Common myeloid progenitor, CD34-positive (primary cell): ENCODE results near the gene PHACTR1. TPM values are rescaled to one million over a fixed set of nuclear protein-coding genes. Genes with fewer than 3 reads are reported as not detected.
A peak's percentile ranks its signal among the peaks of the same experiment; 100 is the strongest.

Source experiments
- CTCF ChIA-PET: fragments of 350-600 bp; sonication (Branson Sonifier 250); formaldehyde crosslinking; loops from one replicate; lab custom pipeline; 2021; ENCODE audit warnings: antibody characterized with exemption; lab: Charles Lee
- POLR2A ChIA-PET: fragments of 350-600 bp; sonication (Branson Sonifier 250); formaldehyde crosslinking; loops from one replicate; lab custom pipeline; 2021; ENCODE audit warnings: antibody characterized with exemption; lab: Charles Lee
- DNase-seq, 3 donors: peaks; one replicate each; pipeline versions ENCODE4 v3.0.0 to v3.0.0-alpha.2; 2013
- H3K27ac ChIP-seq, 2 experiments: 1 replicate in 1 of 2; 2 replicates in 1 of 2; pipeline ENCODE4 v1.7.0; 2013; ENCODE audit warnings: inconsistent platforms in 2 of 2, low read length in 2 of 2, mild to moderate bottlenecking in 2 of 2, low read depth in 1 of 2, moderate library complexity in 1 of 2; ENCODE audit not compliant: severe bottlenecking in 2 of 2, insufficient read depth in 1 of 2, poor library complexity in 1 of 2
- H3K27me3 ChIP-seq, 5 experiments: replicated peaks in 2 of 5; 1 replicate in 3 of 5; 2 replicates in 2 of 5; pipeline versions ENCODE4 v1.6.1 to v1.7.0; 2013; ENCODE audit warnings: low read length in 4 of 5, mild to moderate bottlenecking in 2 of 5, moderate library complexity in 2 of 5, inconsistent platforms in 1 of 5; ENCODE audit not compliant: insufficient read depth in 5 of 5, control insufficient read depth in 4 of 5
- H3K36me3 ChIP-seq, 4 experiments: 1 replicate in 2 of 4; 2 replicates in 2 of 4; pipeline versions ENCODE4 v1.6.1 to v1.7.0; 2013; ENCODE audit warnings: low read length in 3 of 4, control low read depth in 1 of 4, mild to moderate bottlenecking in 1 of 4; ENCODE audit not compliant: control insufficient read depth in 4 of 4, insufficient read depth in 4 of 4
- H3K4me1 ChIP-seq, 4 experiments: 1 replicate in 3 of 4; 2 replicates in 1 of 4; pipeline versions ENCODE4 v1.6.1 to v1.7.1; 2013; ENCODE audit warnings: low read length in 3 of 4, mild to moderate bottlenecking in 3 of 4, control low read depth in 1 of 4, inconsistent platforms in 1 of 4, moderate library complexity in 1 of 4; ENCODE audit not compliant: control insufficient read depth in 4 of 4, insufficient read depth in 4 of 4; ENCODE audit errors: control extremely low read depth in 1 of 4
- H3K4me3 ChIP-seq, 7 experiments: 1 replicate in 4 of 7; 2 replicates in 3 of 7; pipeline versions ENCODE4 v1.5.1 to v1.7.0; 2013; ENCODE audit warnings: mild to moderate bottlenecking in 7 of 7, low read length in 6 of 7, moderate library complexity in 6 of 7, inconsistent platforms in 2 of 7, low read depth in 2 of 7, control low read depth in 1 of 7; ENCODE audit not compliant: insufficient read depth in 4 of 7, control insufficient read depth in 1 of 7; ENCODE audit errors: extremely low read depth in 1 of 7
- H3K9me3 ChIP-seq, 5 experiments: 1 replicate in 4 of 5; 2 replicates in 1 of 5; pipeline versions ENCODE4 v1.6.1 to v1.7.1; 2013; ENCODE audit warnings: low read length in 4 of 5, mild to moderate bottlenecking in 2 of 5, inconsistent platforms in 1 of 5, low read depth in 1 of 5, moderate library complexity in 1 of 5; ENCODE audit not compliant: control insufficient read depth in 4 of 5, insufficient read depth in 2 of 5; ENCODE audit errors: control extremely low read depth in 1 of 5
- WGBS: methylation state at CpG from one replicate; pipeline ENCODE4 v1.1.5; 2013; ENCODE audit not compliant: insufficient coverage; 5-methylcytosine and 5-hydroxymethylcytosine counted together
- polyA plus RNA-seq: library from polyadenylated mRNA; unstranded; fragments of 120-200 nt; gene quantifications from one replicate; pipeline ENCODE4 v1.2.1, GENCODE V29; 2013

The PHACTR1 gene
- 30.3 TPM for polyA plus RNA-seq

DNA sequence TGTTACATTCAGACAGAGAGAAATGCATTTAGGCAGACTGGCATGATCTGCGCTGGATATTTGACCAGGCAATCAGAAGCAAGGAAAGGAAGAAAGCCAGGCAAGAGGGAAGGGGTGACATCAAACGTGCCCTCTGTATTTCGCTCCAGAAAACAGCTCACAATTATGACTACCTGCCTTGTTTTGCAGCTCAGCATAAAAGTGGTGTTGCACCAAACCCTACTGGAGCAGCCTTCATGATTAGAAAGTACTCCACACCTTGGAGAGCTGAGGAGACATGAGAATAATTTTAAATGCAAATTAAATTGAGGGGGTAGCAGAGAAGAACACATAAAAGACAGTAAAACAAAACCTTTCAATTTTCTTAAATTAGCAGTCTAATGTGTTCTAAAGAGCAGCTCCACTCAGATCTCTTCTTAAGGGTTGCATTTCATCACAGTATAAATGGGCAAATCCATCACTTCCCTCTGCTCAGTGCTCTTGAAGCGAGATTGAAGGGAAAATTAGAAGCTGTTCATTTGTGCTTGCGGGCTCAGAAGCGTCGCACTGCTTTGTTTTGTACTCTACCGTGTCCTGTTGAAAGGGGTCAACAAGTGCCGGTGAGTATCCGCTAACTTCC lies at the start of gene PHACTR1:
Gene PHACTR1, plus strand, starts transcription at position 470 of the 619 bp plus-strand sequence.
- peaks cover 0 to 3% (median 0%) of the 10 kb centered on the region in 5 experiments for H3K27me3 ChIP-seq
- H3K36me3 ChIP-seq: no peaks in the 10 kb centered on the region
- no peak within 1 kb of the TSS for H3K4me3 ChIP-seq
- no peaks in the 10 kb centered on the region for H3K9me3 ChIP-seq
- CTCF ChIA-PET: no interaction called here
- H3K4me1 ChIP-seq: no peaks in the 10 kb centered on the region
- WGBS: 97% methylated on average over 5 of the region's 10 CpGs
- no peak for DNase-seq
- POLR2A ChIA-PET: interaction anchor here (0.6 kb wide), 1 partner anchor 12 kb away, joined by 6 read pairs; no protein-coding TSS in a partner anchor
- no peak within 1 kb of the TSS for H3K27ac ChIP-seq

DNA sequence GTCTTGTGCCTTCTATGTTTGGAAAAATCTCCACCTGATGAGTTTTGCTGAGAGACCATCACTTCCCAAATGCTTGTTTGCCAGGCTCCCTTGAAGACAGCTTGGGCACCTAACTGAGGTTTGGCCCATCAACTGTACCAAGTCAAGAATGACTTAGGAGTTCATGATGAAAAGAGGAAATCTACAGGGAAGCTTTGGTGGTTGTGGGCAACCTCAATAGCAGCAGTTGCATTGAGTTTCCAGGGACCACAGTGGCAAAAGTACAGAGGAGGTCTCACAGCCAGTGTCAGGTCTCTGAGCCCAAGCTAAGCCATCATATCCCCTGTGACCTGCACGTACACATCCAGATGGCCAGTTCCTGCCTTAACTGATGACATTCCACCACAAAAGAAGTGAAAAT lies 49.7 kb upstream of the PHACTR1 start:
- ChIA-PET POLR2A (no interaction called here), CTCF (interaction anchor here (0.6 to 1.0 kb wide), 2 partner anchors 13 to 29 kb away, joined by 3 to 4 read pairs; no protein-coding TSS in a partner anchor)
- no CpG with 5 or more reads among the region's 1 CpG for WGBS

DNA sequence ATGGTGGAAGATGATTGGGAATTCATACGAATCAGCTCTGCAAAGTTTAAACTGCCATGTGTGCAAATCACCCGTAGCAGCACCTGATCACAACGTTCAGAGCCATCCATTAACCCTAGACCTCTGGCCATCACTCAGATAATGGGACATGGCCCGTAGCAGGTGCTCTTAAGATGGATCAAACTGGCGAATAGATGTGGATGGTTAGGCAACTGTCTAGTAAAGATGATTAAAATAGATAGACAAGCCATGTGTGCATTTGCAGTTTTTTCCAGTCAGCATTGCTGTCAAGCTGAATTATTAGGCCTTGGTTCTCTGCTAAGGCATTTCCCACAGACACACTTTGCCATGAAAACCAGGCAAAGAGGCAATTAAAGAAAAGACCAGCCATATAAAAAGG lies 40.6 kb upstream of the PHACTR1 start:
- no peaks in the 10 kb centered on the region for H3K36me3 ChIP-seq
- H3K4me3 ChIP-seq: no peak overlapping the region
- ChIA-PET POLR2A (no interaction called here), CTCF (no interaction called here)
- no peak for DNase-seq
- WGBS: 100% methylated on average over 4 of the region's 5 CpGs
- H3K9me3 ChIP-seq: no peaks in the 10 kb centered on the region
- H3K4me1 ChIP-seq: peaks cover 0 to 5% (median 0%) of the 10 kb centered on the region in 4 experiments
- H3K27ac ChIP-seq: no peak overlapping the region
- no peaks in the 10 kb centered on the region for H3K27me3 ChIP-seq

More for the DNA sequence above, 49.7 kb upstream of the PHACTR1 start:
- peaks cover 0 to 5% (median 0%) of the 10 kb centered on the region in 4 experiments for H3K4me1 ChIP-seq
- no peaks in the 10 kb centered on the region for H3K27me3 ChIP-seq
- no peaks in the 10 kb centered on the region for H3K9me3 ChIP-seq
- H3K36me3 ChIP-seq: no peaks in the 10 kb centered on the region
- no peak overlapping the region for H3K4me3 ChIP-seq
- DNase-seq: peak; percentile 52 to 83 (median 81)
- H3K27ac ChIP-seq: no peak overlapping the region

DNA sequence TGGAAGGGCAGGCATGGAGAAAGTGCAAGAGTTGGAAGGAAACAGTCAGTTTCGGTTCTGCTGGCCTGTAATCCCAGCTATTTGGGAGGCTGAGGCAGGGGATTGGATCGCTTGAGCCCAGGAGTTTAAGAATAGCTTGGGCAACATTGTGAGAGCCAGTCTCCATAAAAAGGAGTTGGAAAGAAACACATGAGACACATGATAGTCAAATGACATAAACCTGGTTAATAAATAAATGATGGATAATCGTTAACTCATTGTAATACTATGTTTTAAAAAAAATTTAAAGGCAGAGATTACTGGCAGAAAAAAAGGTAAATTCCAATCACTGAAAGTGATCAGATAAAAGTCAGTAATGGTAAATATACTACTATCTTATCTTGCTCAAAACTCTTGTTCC lies 37.2 kb upstream of the PHACTR1 start:
- DNase-seq: no peak
- no peak overlapping the region for H3K27ac ChIP-seq
- no peaks in the 10 kb centered on the region for H3K4me1 ChIP-seq
- H3K9me3 ChIP-seq: no peaks in the 10 kb centered on the region
- H3K4me3 ChIP-seq: no peak overlapping the region
- no peaks in the 10 kb centered on the region for H3K27me3 ChIP-seq
- 100% methylated on average over 1 of the region's 3 CpGs for WGBS
- ChIA-PET CTCF (interaction anchor here (1.0 kb wide), 1 partner anchor 14 kb away, joined by 3 read pairs; no protein-coding TSS in a partner anchor), POLR2A (no interaction called here)
- no peaks in the 10 kb centered on the region for H3K36me3 ChIP-seq

DNA sequence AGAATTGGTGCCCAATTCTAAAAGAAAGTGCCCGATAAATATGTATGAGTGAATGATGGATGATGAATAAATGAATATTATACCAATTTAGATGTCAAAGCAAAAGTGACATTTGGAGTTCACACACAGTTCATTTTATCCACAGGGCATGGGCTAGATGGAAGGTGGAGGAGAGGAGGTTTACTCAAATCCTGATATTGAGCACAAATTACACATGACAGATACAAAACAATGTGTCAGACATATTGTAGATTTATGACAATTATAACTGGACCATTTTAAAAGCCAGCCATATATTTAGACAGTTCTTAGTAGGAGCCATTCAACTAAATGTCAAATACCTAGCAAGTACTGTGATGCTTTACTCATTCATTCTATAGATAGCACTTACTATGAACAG lies 23.4 kb upstream of the PHACTR1 start:
- DNase-seq: no peak
- H3K27me3 ChIP-seq: no peaks in the 10 kb centered on the region
- H3K4me1 ChIP-seq: peaks cover 0 to 6% (median 0%) of the 10 kb centered on the region in 4 experiments
- no peaks in the 10 kb centered on the region for H3K9me3 ChIP-seq
- no peak overlapping the region for H3K4me3 ChIP-seq
- CTCF ChIA-PET: no interaction called here
- WGBS: no CpG with 5 or more reads among the region's 1 CpG
- H3K27ac ChIP-seq: no peak overlapping the region
- POLR2A ChIA-PET: interaction anchor here (0.7 kb wide), 1 partner anchor 11 kb away, joined by 3 read pairs; no protein-coding TSS in a partner anchor
- no peaks in the 10 kb centered on the region for H3K36me3 ChIP-seq

DNA sequence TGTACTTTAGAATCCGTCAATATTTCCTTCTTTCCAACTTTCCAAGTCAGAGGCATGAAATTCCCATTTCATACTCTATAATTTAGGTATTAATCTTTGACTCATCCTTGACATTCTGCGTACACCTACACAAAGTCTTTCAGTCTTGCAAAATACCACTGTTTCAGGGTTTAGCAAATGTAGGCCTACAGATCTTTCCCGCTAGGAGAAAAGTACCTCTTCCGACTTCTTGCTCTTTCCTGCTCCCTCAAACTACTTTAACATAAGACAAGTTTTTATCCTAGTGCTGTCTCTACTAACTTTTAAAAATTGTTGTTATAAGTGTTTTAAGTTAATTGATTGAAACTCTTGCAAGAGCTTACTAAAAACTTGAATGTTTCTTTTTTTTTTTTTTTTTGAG lies 18.3 kb upstream of the PHACTR1 start:
- WGBS: 100% methylated on average over 2 of the region's 4 CpGs
- Histone ChIP-seq H3K9me3 (no peaks in the 10 kb centered on the region), H3K27me3 (no peaks in the 10 kb centered on the region), H3K36me3 (no peaks in the 10 kb centered on the region), H3K4me1 (peaks cover 0 to 6% (median 0%) of the 10 kb centered on the region in 4 experiments), H3K27ac (no peak overlapping the region), H3K4me3 (no peak overlapping the region)
- ChIA-PET CTCF (interaction anchor here (1.2 kb wide), 1 partner anchor 60 kb away, joined by 3 read pairs; no protein-coding TSS in a partner anchor), POLR2A (no interaction called here)
- no peak for DNase-seq

DNA sequence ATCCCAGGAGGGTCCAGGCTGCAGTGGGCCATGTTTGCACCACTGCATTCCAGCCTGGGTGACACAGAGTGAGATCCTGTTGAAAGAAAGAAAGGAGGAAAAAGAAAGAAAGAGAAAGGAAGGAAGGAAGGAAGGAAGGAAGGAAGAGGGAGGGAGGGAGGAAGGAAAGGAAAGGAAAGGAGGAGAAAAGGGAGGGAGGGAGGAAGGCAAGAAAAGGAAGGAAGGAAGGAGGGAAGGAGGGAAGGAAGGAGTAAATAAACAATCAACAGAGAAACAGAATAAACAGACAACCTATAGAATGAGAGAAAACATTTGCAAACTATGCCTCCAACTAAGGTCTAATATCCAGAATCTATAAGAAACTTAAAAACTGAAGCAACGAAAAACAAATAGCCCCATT lies 11.6 kb upstream of the PHACTR1 start:
- H3K36me3 ChIP-seq: no peaks in the 10 kb centered on the region
- no peak for DNase-seq
- H3K27me3 ChIP-seq: peaks cover 0 to 5% (median 0%) of the 10 kb centered on the region in 5 experiments
- CTCF ChIA-PET: no interaction called here
- H3K4me1 ChIP-seq: no peaks in the 10 kb centered on the region
- POLR2A ChIA-PET: no interaction called here
- 100% methylated on average over 1 of the region's 1 CpG for WGBS
- H3K27ac ChIP-seq: no peak overlapping the region
- no peak overlapping the region for H3K4me3 ChIP-seq
- H3K9me3 ChIP-seq: no peaks in the 10 kb centered on the region
